GM12878 (cell line): Measurements from ENCODE around the gene RSRP1.
"Not testable (repeated sequence)": the region's sequence is repeated elsewhere in the genome, so short reads cannot be mapped to it uniquely, and the experiment has no call there.

Experiments used
- EP300 ChIP-seq, 2 experiments: fragments of 150-350 bp in 1 of 2; IDR thresholded peaks; 2 replicates each; pipeline ENCODE4 v1.6.1; 2011 to 2012; ENCODE audit warnings: low read depth in 2 of 2, low read length in 2 of 2, borderline replicate concordance in 1 of 2, improper control_type of control experiment in 1 of 2, inconsistent platforms in 1 of 2; ENCODE audit not compliant: control insufficient read depth in 1 of 2
- MYC ChIP-seq: IDR thresholded peaks from 2 replicates; pipeline ENCODE4 v1.6.1; 2011; ENCODE audit warnings: mild to moderate bottlenecking, low read length, moderate library complexity, inconsistent platforms; ENCODE audit not compliant: insufficient read depth, insufficient replicate concordance, insufficient read length, severe bottlenecking
- NFIC ChIP-seq: IDR thresholded peaks from 2 replicates; pipeline ENCODE4 v1.6.1; 2012; ENCODE audit warnings: low read depth, mild to moderate bottlenecking, inconsistent platforms, low read length, moderate library complexity
- NR2C2 ChIP-seq: IDR thresholded peaks from 2 replicates; pipeline ENCODE4 v1.6.1; 2011; ENCODE audit warnings: borderline replicate concordance, low read depth; ENCODE audit not compliant: control insufficient read depth, insufficient read length
- TAF1 ChIP-seq: IDR thresholded peaks from 2 replicates; pipeline ENCODE4 v1.6.1; 2011; ENCODE audit warnings: mild to moderate bottlenecking, low read depth, low read length, borderline replicate concordance
- TF ChIP-seq, protein P1 (sequence below), 3 experiments: IDR thresholded peaks in 2 of 3; conservative IDR thresholded peaks in 1 of 3; 2 replicates each; pipeline ENCODE4 v1.5.1; 2011; ENCODE audit warnings: low read depth in 3 of 3, low read length in 3 of 3, mild to moderate bottlenecking in 3 of 3, control low read depth in 2 of 3, moderate library complexity in 2 of 3, inconsistent platforms in 1 of 3, mixed read lengths in 1 of 3; ENCODE audit not compliant: control insufficient read depth in 2 of 3, insufficient read depth in 1 of 3; ENCODE audit errors: extremely low read depth in 1 of 3
- TF ChIP-seq, protein P2 (sequence below): fragments of 450-650 bp; conservative IDR thresholded peaks from 2 replicates; pipeline ENCODE4 v1.6.1; 2017; ENCODE audit warnings: mild to moderate bottlenecking, moderate library complexity
- TF ChIP-seq, protein P3 (sequence below): IDR thresholded peaks from 2 replicates; pipeline ENCODE4 v1.6.1; 2011; ENCODE audit warnings: low read depth, mild to moderate bottlenecking, low read length, moderate library complexity, borderline replicate concordance; ENCODE audit errors: extremely low read depth
- TF ChIP-seq, protein P4 (sequence below): IDR thresholded peaks from 2 replicates; pipeline ENCODE4 v1.6.1; 2011; ENCODE audit warnings: mild to moderate bottlenecking, low read depth, low read length, moderate library complexity; ENCODE audit not compliant: insufficient replicate concordance
- TF ChIP-seq, protein P5 (sequence below): IDR thresholded peaks from 2 replicates; pipeline ENCODE4 v1.6.1; 2012; ENCODE audit warnings: low read depth, low read length, improper control_type of control experiment
- TF ChIP-seq, protein P6 (sequence below): IDR thresholded peaks from 2 replicates; pipeline ENCODE4 v1.6.1; 2011; ENCODE audit warnings: low read depth, low read length, improper control_type of control experiment, borderline replicate concordance

DNA sequence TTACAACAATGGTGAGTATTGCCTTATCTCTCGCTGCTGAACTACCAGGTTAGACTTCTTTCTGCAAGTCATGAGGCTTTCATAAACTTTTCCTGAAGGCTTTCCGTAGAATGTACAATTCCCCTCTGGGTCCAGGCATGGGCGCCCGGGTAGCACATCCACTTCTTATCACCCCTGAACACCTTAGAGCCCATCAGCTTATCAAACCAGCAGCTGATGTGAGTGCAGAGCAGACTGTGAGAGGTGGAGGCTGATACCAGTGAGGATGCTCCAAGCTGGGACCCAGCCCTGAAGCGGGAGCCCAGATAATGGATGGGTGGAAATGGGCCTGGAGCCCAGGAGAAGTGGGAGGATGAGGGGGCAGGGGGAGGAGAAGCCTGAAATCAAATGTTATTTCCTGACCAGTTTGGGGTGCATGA is 32.4 kb upstream of the RSRP1 start:
- TF ChIP-seq, protein P1, sequence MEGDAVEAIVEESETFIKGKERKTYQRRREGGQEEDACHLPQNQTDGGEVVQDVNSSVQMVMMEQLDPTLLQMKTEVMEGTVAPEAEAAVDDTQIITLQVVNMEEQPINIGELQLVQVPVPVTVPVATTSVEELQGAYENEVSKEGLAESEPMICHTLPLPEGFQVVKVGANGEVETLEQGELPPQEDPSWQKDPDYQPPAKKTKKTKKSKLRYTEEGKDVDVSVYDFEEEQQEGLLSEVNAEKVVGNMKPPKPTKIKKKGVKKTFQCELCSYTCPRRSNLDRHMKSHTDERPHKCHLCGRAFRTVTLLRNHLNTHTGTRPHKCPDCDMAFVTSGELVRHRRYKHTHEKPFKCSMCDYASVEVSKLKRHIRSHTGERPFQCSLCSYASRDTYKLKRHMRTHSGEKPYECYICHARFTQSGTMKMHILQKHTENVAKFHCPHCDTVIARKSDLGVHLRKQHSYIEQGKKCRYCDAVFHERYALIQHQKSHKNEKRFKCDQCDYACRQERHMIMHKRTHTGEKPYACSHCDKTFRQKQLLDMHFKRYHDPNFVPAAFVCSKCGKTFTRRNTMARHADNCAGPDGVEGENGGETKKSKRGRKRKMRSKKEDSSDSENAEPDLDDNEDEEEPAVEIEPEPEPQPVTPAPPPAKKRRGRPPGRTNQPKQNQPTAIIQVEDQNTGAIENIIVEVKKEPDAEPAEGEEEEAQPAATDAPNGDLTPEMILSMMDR (IDR thresholded peaks at IDR 0.05 in 2 of 3, conservative IDR thresholded peaks at IDR 0.05 in 1 of 3; ENCODE audit: control insufficient read depth in 2 of 3, extremely low read depth in 1 of 3, insufficient read depth in 1 of 3, low read depth in 3 of 3, low read length in 3 of 3) = not testable (repeated sequence)
- TF ChIP-seq, protein P2, sequence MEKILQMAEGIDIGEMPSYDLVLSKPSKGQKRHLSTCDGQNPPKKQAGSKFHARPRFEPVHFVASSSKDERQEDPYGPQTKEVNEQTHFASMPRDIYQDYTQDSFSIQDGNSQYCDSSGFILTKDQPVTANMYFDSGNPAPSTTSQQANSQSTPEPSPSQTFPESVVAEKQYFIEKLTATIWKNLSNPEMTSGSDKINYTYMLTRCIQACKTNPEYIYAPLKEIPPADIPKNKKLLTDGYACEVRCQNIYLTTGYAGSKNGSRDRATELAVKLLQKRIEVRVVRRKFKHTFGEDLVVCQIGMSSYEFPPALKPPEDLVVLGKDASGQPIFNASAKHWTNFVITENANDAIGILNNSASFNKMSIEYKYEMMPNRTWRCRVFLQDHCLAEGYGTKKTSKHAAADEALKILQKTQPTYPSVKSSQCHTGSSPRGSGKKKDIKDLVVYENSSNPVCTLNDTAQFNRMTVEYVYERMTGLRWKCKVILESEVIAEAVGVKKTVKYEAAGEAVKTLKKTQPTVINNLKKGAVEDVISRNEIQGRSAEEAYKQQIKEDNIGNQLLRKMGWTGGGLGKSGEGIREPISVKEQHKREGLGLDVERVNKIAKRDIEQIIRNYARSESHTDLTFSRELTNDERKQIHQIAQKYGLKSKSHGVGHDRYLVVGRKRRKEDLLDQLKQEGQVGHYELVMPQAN = not testable (repeated sequence)
- TF ChIP-seq, protein P3, sequence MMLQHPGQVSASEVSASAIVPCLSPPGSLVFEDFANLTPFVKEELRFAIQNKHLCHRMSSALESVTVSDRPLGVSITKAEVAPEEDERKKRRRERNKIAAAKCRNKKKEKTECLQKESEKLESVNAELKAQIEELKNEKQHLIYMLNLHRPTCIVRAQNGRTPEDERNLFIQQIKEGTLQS = not testable (repeated sequence)
- not testable (repeated sequence) for TF ChIP-seq EP300 (IDR thresholded peaks at IDR 0.05; ENCODE audit: borderline replicate concordance in 1 of 2, control insufficient read depth in 1 of 2, low read depth in 2 of 2, low read length in 2 of 2); TAF1; MYC; NR2C2; NFIC
- TF ChIP-seq, protein P4, sequence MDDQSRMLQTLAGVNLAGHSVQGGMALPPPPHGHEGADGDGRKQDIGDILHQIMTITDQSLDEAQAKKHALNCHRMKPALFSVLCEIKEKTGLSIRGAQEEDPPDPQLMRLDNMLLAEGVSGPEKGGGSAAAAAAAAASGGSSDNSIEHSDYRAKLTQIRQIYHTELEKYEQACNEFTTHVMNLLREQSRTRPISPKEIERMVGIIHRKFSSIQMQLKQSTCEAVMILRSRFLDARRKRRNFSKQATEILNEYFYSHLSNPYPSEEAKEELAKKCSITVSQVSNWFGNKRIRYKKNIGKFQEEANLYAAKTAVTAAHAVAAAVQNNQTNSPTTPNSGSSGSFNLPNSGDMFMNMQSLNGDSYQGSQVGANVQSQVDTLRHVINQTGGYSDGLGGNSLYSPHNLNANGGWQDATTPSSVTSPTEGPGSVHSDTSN = not testable (repeated sequence)
- TF ChIP-seq, protein P5, sequence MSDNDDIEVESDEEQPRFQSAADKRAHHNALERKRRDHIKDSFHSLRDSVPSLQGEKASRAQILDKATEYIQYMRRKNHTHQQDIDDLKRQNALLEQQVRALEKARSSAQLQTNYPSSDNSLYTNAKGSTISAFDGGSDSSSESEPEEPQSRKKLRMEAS = not testable (repeated sequence)
- TF ChIP-seq, protein P6, sequence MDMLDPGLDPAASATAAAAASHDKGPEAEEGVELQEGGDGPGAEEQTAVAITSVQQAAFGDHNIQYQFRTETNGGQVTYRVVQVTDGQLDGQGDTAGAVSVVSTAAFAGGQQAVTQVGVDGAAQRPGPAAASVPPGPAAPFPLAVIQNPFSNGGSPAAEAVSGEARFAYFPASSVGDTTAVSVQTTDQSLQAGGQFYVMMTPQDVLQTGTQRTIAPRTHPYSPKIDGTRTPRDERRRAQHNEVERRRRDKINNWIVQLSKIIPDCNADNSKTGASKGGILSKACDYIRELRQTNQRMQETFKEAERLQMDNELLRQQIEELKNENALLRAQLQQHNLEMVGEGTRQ = not testable (repeated sequence)
